Nephron progenitor cell (in vitro differentiated cells): ENCODE data around the gene PTPRJ.
"Not testable (repeated sequence)": the region's sequence is repeated elsewhere in the genome, so short reads cannot be mapped to it uniquely, and the experiment has no call there.

Experiments
- DNase-seq: peaks from one replicate; pipeline ENCODE4 v3.0.0; 2021
- H3K27ac Mint-ChIP-seq: 2 replicates; pipeline ENCODE4 v1.8.0; 2021; ENCODE audit warnings: mild to moderate bottlenecking, moderate library complexity, mixed read lengths
- H3K27me3 Mint-ChIP-seq: 2 replicates; pipeline ENCODE4 v1.8.0; 2021; ENCODE audit warnings: mild to moderate bottlenecking, low read depth, mixed read lengths; ENCODE audit not compliant: poor library complexity
- H3K36me3 Mint-ChIP-seq: 2 replicates; pipeline ENCODE4 v1.8.0; 2021; ENCODE audit warnings: low read depth, mixed read lengths
- H3K4me1 Mint-ChIP-seq: 2 replicates; pipeline ENCODE4 v1.8.0; 2021; ENCODE audit warnings: mixed read lengths
- H3K4me3 Mint-ChIP-seq: 2 replicates; pipeline ENCODE4 v1.8.0; 2021; ENCODE audit warnings: mild to moderate bottlenecking, moderate library complexity, mixed read lengths
- H3K9me3 Mint-ChIP-seq: 2 replicates; pipeline ENCODE4 v1.8.0; 2021; ENCODE audit warnings: mild to moderate bottlenecking, moderate library complexity, mixed read lengths
- CTCF ChIP-seq: fragments of 200-600 bp; sonication (generic); IDR thresholded peaks from 2 replicates; pipeline ENCODE4 v1.5.0; 2021; ENCODE audit warnings: antibody characterized with exemption

PTPRJ gene

DNA sequence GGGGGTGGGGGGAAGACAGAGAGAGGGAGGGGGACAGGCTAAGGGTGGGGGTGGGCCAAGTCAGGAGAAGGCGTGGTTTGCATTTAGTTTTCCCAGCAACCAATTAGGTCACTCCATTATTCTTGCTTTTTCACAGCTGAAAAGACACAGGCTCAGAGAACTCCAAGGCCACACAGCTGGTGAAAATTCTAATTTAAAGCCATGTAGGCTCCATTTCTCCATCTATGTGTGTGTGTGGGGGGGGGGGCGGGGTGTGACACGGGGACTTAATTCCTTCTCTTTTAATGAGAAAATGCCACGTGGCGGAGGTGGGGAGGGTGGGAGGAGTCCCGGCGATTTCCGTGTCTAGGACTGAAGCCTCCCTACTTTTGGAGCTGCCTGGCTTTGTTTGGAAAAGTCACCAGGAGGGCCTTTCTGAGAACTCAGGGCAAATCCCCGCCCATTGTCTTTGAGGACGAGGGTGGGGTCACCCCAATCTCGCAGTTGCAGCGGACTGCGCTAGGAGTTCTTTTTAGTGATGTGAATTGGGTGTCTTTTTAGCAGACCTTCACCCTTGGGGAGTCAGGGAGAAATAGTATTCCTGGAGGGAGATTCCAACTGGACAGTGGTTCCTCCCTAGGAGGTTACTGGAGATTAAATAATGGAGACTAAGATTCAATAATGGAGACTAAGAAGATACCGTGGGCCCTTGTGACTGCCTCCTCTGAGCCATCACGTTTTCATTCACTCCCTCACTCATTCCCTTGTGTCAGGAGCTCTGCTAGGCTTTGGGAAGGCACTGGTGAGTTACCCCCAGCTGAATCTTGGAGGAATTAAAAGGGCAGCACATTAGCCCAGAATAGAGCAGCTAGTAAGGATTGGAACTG, 36.4 kb upstream of the PTPRJ start:
- TF ChIP-seq CTCF: no peak
- H3K9me3 Mint-ChIP-seq: no peaks in the 10 kb centered on the region
- H3K27me3 Mint-ChIP-seq: peaks cover 10% of the 10 kb centered on the region
- no peak for DNase-seq
- H3K27ac Mint-ChIP-seq: no peak overlapping the region
- peaks cover 33% of the 10 kb centered on the region for H3K4me1 Mint-ChIP-seq
- no peaks in the 10 kb centered on the region for H3K36me3 Mint-ChIP-seq
- H3K4me3 Mint-ChIP-seq: no peak overlapping the region

- Mint-ChIP-seq H3K9me3 (no peaks in the 10 kb centered on the region), H3K4me3 (no peak overlapping the region), H3K36me3 (no peaks in the 10 kb centered on the region), H3K27me3 (peaks cover 10% of the 10 kb centered on the region), H3K4me1 (peaks cover 32% of the 10 kb centered on the region), H3K27ac (peak overlapping the region; percentile 32)
- TF ChIP-seq CTCF: no peak
- DNase-seq: no peak
Observed at GRCh38 chr11:47944632-47945031, 35.7 kb upstream of the PTPRJ start.

GRCh38 chr11:47946682-47947559, 33.4 kb upstream of the PTPRJ start:
- H3K27ac Mint-ChIP-seq: no peak overlapping the region
- no peak overlapping the region for H3K4me3 Mint-ChIP-seq
- H3K9me3 Mint-ChIP-seq: no peaks in the 10 kb centered on the region
- no peaks in the 10 kb centered on the region for H3K36me3 Mint-ChIP-seq
- peaks cover 40% of the 10 kb centered on the region for H3K4me1 Mint-ChIP-seq
- peaks cover 8% of the 10 kb centered on the region for H3K27me3 Mint-ChIP-seq
- no peak for DNase-seq
- no peak for TF ChIP-seq CTCF

GRCh38 chr11:47948137-47948536, 32.2 kb upstream of the PTPRJ start:
- Mint-ChIP-seq H3K9me3 (no peaks in the 10 kb centered on the region), H3K27ac (no peak overlapping the region), H3K4me1 (peaks cover 33% of the 10 kb centered on the region), H3K27me3 (peaks cover 4% of the 10 kb centered on the region), H3K4me3 (no peak overlapping the region), H3K36me3 (no peaks in the 10 kb centered on the region)
- no peak for TF ChIP-seq CTCF
- no peak for DNase-seq

- peak overlapping the region; percentile 41 for H3K27ac Mint-ChIP-seq
- not testable (repeated sequence) for H3K27me3 Mint-ChIP-seq, H3K36me3 Mint-ChIP-seq, H3K9me3 Mint-ChIP-seq, H3K4me3 Mint-ChIP-seq, DNase-seq
- H3K4me1 Mint-ChIP-seq: peaks cover 30% of the 10 kb centered on the region
Observed at GRCh38 chr11:47949001-47949675, 31.2 kb upstream of the PTPRJ start.

DNA sequence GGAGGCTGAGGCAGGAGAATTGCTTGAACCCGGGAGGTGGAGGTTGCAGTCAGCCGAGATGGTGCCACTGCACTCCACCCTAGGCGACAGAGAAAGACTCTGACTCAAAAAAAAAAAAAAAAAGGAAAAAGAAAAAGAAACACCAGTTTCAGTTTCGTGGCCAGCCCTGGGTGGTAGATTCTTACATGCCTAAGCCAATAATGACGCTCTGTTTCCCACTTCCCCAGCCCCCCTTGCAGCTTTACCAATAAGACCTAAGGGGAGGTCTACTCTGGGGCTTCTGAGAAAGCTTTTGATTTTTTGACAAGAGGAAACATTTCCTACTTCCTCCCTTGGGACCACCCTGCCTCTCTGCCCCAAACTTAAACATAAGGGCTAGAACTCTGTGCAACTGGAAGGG, 30.0 kb upstream of the PTPRJ start:
- TF ChIP-seq CTCF: no peak
- peaks cover 34% of the 10 kb centered on the region for H3K4me1 Mint-ChIP-seq
- DNase-seq: no peak
- no peaks in the 10 kb centered on the region for H3K36me3 Mint-ChIP-seq
- no peaks in the 10 kb centered on the region for H3K9me3 Mint-ChIP-seq
- peaks cover 4% of the 10 kb centered on the region for H3K27me3 Mint-ChIP-seq
- H3K4me3 Mint-ChIP-seq: no peak overlapping the region
- H3K27ac Mint-ChIP-seq: peak overlapping the region; percentile 47

DNA sequence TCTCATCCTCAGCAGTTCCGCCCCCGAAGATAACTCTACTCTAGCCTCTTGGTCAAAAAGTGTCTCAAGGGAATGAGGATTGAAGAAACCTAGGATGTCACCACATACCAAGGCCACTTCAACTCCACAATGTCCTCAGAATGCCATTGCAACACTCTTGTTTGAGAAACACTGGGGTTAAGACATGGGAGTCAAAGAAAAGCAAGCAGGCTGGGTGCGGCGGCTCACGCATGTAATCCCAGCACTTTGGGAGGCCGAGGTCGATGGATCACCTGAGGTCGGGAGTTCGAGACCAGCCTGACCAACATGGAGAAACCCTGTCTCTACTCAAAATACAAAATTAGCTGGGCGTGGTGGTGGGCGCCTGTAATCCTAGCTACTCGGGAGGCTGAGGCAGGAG, 28.9 kb upstream of the PTPRJ start:
- not testable (repeated sequence) for H3K9me3 Mint-ChIP-seq, H3K27me3 Mint-ChIP-seq, H3K27ac Mint-ChIP-seq, DNase-seq, H3K36me3 Mint-ChIP-seq, H3K4me3 Mint-ChIP-seq
- peaks cover 34% of the 10 kb centered on the region for H3K4me1 Mint-ChIP-seq
